Natural killer cell (primary cell): ENCODE results near the gene TEX22. TPM values are rescaled to one million over a fixed set of nuclear protein-coding genes. Genes with fewer than 3 reads are reported as not detected.
"Not testable (repeated sequence)": the region's sequence is repeated elsewhere in the genome, so short reads cannot be mapped to it uniquely, and the experiment has no call there.

Source experiments
- ATAC-seq, 3 donors: fragments of 150-1000 bp in 2 of 3; fragments of 200-7000 bp in 1 of 3; cut with Tn5 transposase; 1 replicate in 1 of 3; 2 replicates in 2 of 3; pipeline ENCODE4 v1.10.0; 2021; ENCODE audit warnings: mild to moderate bottlenecking in 2 of 3, moderate library complexity in 2 of 3
- DNase-seq, 2 donors: peaks; one replicate each; pipeline versions ENCODE4 v3.0.0 to v3.0.0-alpha.2; 2013 to 2021; ENCODE audit warnings: mixed read lengths in 1 of 2
- H3K27ac ChIP-seq: one replicate; pipeline ENCODE4 v1.5.1; 2013; ENCODE audit warnings: mild to moderate bottlenecking, low read length
- H3K27me3 ChIP-seq: one replicate; pipeline ENCODE4 v1.6.1; 2013; ENCODE audit warnings: low read length; ENCODE audit not compliant: control insufficient read depth, insufficient read depth
- H3K36me3 ChIP-seq: one replicate; pipeline ENCODE4 v1.6.1; 2013; ENCODE audit warnings: low read length; ENCODE audit not compliant: control insufficient read depth, insufficient read depth
- H3K4me1 ChIP-seq: one replicate; pipeline ENCODE4 v1.6.1; 2013; ENCODE audit warnings: low read length; ENCODE audit not compliant: control insufficient read depth, insufficient read depth
- H3K4me3 ChIP-seq: one replicate; pipeline ENCODE4 v1.5.1; 2013; ENCODE audit warnings: low read length
- H3K9me3 ChIP-seq: one replicate; pipeline ENCODE4 v1.6.1; 2013; ENCODE audit warnings: low read length; ENCODE audit not compliant: control insufficient read depth, insufficient read depth
- H3K27ac Mint-ChIP-seq, 2 donors: one replicate each; pipeline ENCODE4 v1.8.0; 2022; ENCODE audit warnings: mild to moderate bottlenecking in 2 of 2, mixed read lengths in 2 of 2, moderate library complexity in 1 of 2
- H3K27me3 Mint-ChIP-seq, 2 donors: one replicate each; pipeline ENCODE4 v1.8.0; 2022; ENCODE audit warnings: low read depth in 2 of 2, mixed read lengths in 2 of 2
- H3K36me3 Mint-ChIP-seq: one replicate; pipeline ENCODE4 v1.8.0; 2022; ENCODE audit warnings: mixed read lengths
- H3K4me1 Mint-ChIP-seq, 2 donors: one replicate each; pipeline ENCODE4 v1.8.0; 2022; ENCODE audit warnings: mixed read lengths in 2 of 2
- H3K4me3 Mint-ChIP-seq: one replicate; pipeline ENCODE4 v1.8.0; 2022; ENCODE audit warnings: mild to moderate bottlenecking, moderate library complexity, mixed read lengths
- H3K9me3 Mint-ChIP-seq, 2 donors: one replicate each; pipeline ENCODE4 v1.8.0; 2022; ENCODE audit warnings: mixed read lengths in 2 of 2
- CTCF ChIP-seq: fragments of 200-600 bp; IDR thresholded peaks from one replicate; pipeline ENCODE4 v1.8.0; 2022; ENCODE audit warnings: antibody characterized with exemption
- WGBS: methylation state at CpG from one replicate; pipeline ENCODE4 v1.1.7; 2013; ENCODE audit warnings: missing lambda C conversion rate; ENCODE audit not compliant: insufficient coverage; 5-methylcytosine and 5-hydroxymethylcytosine counted together
- intact Hi-C: fragments of 100-400 bp; cut with micrococcal nuclease; formaldehyde crosslinking; loops from one replicate; pipeline ENCODE4 v1.14.2; 2022
- total RNA-seq, 4 donors: library from RNA; stranded (reverse); fragments of 120-200 nt in 1 of 4; gene quantifications; one replicate each; pipeline versions ENCODE4 v1.2.3 to v1.2.4, GENCODE V29; 2013 to 2022

The TEX22 gene
- total RNA-seq, 3 donors from 2014 or later (not counting 1 experiment from before 2014, with no cell fraction given): 0.23 to 1.9 (median 1.8) TPM

GRCh38 chr14:105358140-105358846, 40.0 kb upstream of the TEX22 start:
- Mint-ChIP-seq H3K4me1 (peaks cover 0 to under 1% of the 10 kb centered on the region in 2 donors), H3K27ac (no peak overlapping the region), H3K9me3 (no peaks in the 10 kb centered on the region), H3K4me3 (no peak overlapping the region), H3K36me3 (no peaks in the 10 kb centered on the region), H3K27me3 (no peaks in the 10 kb centered on the region)
- no peaks in the 10 kb centered on the region for H3K4me1 ChIP-seq
- intact Hi-C loops: loop anchor here (10.0 kb wide), 1 partner anchor 383 kb away; the partner anchor contains the start of gene AHNAK2
- H3K27ac ChIP-seq: no peak overlapping the region
- DNase-seq (no peak), ATAC-seq (peak in 1 of 3 donors; percentile 9)
- no peak overlapping the region for H3K4me3 ChIP-seq
- 95% methylated on average over 25 of the region's 25 CpGs for WGBS
- no peaks in the 10 kb centered on the region for H3K36me3 ChIP-seq
- no peaks in the 10 kb centered on the region for H3K27me3 ChIP-seq
- no peaks in the 10 kb centered on the region for H3K9me3 ChIP-seq
- no peak for TF ChIP-seq CTCF

GRCh38 chr14:105358943-105359342, 39.4 kb upstream of the TEX22 start:
- H3K9me3 ChIP-seq: no peaks in the 10 kb centered on the region
- no peaks in the 10 kb centered on the region for H3K9me3 Mint-ChIP-seq
- H3K36me3 Mint-ChIP-seq: no peaks in the 10 kb centered on the region
- ATAC-seq (no peak), DNase-seq (no peak)
- H3K27ac Mint-ChIP-seq: no peak overlapping the region
- H3K4me1 Mint-ChIP-seq: peaks cover 4 to 7% of the 10 kb centered on the region in 2 donors
- WGBS: 99% methylated on average over 15 of the region's 16 CpGs
- H3K4me1 ChIP-seq: no peaks in the 10 kb centered on the region
- H3K27me3 ChIP-seq: no peaks in the 10 kb centered on the region
- TF ChIP-seq CTCF: no peak
- H3K36me3 ChIP-seq: no peaks in the 10 kb centered on the region
- no peak overlapping the region for H3K4me3 ChIP-seq
- intact Hi-C loops: loop anchor here (10.0 kb wide), 1 partner anchor 384 kb away; the partner anchor contains the start of gene AHNAK2
- H3K4me3 Mint-ChIP-seq: no peak overlapping the region
- H3K27ac ChIP-seq: no peak overlapping the region
- no peaks in the 10 kb centered on the region for H3K27me3 Mint-ChIP-seq

GRCh38 chr14:105361412-105361811, 36.9 kb upstream of the TEX22 start:
- ATAC-seq, H3K27ac Mint-ChIP-seq, H3K27me3 Mint-ChIP-seq, H3K9me3 Mint-ChIP-seq, DNase-seq, H3K36me3 ChIP-seq, H3K36me3 Mint-ChIP-seq, H3K27me3 ChIP-seq, H3K27ac ChIP-seq, H3K4me1 ChIP-seq, intact Hi-C loops, H3K9me3 ChIP-seq, H3K4me1 Mint-ChIP-seq, H3K4me3 ChIP-seq, H3K4me3 Mint-ChIP-seq: not testable (repeated sequence)
- 99% methylated on average over 9 of the region's 10 CpGs for WGBS

- H3K4me1 ChIP-seq: peaks cover 10% of the 10 kb centered on the region
- Mint-ChIP-seq H3K27me3 (no peaks in the 10 kb centered on the region), H3K36me3 (no peaks in the 10 kb centered on the region), H3K9me3 (no peaks in the 10 kb centered on the region), H3K4me3 (peak overlapping the region; percentile 77), H3K4me1 (peaks cover 6 to 10% of the 10 kb centered on the region in 2 donors), H3K27ac (peak overlapping the region in 1 of 2 donors; percentile 53)
- DNase-seq (peak in 1 of 2 donors; percentile 68), ATAC-seq (peak in 2 of 3 donors; percentile 66 to 83)
- no peaks in the 10 kb centered on the region for H3K9me3 ChIP-seq
- H3K4me3 ChIP-seq: no peak overlapping the region
- H3K27me3 ChIP-seq: no peaks in the 10 kb centered on the region
- H3K27ac ChIP-seq: no peak overlapping the region
- H3K36me3 ChIP-seq: peaks cover 7% of the 10 kb centered on the region
- TF ChIP-seq CTCF: no peak
- WGBS: 13% methylated on average over 54 of the region's 58 CpGs
- intact Hi-C loops: no loop called here
These were observed 34.3 kb upstream of the TEX22 start for GRCh38 chr14:105363847-105364708.
